GM18868 (cell line): ENCODE measurements around the gene PTK7.

Experiments used
- ATAC-seq: cut with Tn5 transposase; IDR thresholded peaks from one replicate; pipeline ENCODE4 v1.9.1; 2021; ENCODE audit warnings: mild to moderate bottlenecking, moderate library complexity; ENCODE audit not compliant: unreplicated experiment

PTK7 gene

GRCh38 chr6:43142101-43142500, 66.0 kb downstream of the PTK7 start:
- no peak for ATAC-seq

GRCh38 chr6:43143235-43144128, 67.4 kb downstream of the PTK7 start:
- ATAC-seq, result peak; percentile 81

DNA sequence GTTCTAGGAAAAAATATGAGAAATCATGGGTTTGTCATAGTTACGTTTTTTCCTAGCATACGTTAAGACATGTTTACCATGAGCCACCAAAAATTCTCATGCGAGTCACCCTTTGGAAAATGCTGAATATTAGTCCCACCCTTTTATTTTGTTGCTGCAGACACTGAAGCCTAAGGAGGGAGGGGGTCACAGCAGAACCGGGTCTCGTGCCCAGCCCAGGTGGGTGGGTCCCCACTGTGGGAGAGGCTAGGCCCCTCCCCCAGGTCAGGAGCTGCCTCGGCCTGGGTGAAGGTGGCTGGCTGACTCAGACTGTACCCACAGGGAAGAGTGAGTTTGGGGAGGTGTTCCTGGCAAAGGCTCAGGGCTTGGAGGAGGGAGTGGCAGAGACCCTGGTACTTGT, 68.8 kb downstream of the PTK7 start:
- no peak for ATAC-seq

- ATAC-seq, result no peak
These were observed 70.1 kb downstream of the PTK7 start for GRCh38 chr6:43146261-43146660.

DNA sequence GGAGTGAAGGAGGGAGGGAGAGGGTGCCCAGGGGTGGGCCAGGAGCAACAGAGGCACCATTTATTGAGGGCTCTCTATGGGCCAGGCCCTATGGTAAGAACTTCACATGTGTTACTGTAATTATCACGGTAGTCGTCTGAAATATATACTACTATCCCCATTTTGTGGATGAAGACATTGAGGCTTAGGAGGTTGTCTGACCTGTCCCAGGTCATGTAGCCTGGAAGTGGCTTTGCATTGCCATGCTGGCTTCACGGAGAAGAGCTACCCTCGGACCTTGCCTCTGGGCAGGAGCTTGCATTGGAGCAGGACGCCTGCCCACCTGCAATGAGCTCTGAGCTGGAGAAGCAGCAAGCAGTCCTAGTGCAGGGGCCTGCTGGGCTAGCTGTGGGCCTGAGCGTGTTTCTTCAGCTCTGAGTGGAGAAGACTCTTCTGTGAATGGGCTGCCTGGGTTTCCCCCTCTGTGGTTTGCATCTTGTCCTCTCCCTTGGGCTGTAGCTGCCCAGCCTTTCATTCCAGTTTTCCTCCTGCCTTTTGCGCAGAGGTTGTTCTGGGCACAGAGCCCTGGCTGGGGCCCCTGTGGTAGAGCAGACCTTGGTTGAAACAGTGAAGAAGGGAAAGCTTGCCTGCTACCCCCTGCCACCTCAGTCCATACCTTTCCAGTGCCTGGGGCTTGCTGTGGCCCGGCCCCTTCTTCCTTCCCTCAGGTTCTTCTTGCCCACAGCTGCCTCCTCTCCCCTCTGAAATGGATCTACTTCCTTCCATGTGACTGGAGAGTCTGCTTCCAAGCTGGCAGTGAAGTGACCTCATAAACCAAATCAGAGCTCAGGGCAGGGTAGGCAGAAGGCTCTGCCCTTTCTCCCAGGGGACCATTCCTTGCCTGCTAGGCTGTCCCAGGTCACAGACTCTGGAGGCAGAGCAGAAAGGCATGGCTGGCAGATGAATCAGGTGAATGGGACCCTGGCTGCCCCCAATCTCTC, 70.9 kb downstream of the PTK7 start:
- no peak for ATAC-seq

DNA sequence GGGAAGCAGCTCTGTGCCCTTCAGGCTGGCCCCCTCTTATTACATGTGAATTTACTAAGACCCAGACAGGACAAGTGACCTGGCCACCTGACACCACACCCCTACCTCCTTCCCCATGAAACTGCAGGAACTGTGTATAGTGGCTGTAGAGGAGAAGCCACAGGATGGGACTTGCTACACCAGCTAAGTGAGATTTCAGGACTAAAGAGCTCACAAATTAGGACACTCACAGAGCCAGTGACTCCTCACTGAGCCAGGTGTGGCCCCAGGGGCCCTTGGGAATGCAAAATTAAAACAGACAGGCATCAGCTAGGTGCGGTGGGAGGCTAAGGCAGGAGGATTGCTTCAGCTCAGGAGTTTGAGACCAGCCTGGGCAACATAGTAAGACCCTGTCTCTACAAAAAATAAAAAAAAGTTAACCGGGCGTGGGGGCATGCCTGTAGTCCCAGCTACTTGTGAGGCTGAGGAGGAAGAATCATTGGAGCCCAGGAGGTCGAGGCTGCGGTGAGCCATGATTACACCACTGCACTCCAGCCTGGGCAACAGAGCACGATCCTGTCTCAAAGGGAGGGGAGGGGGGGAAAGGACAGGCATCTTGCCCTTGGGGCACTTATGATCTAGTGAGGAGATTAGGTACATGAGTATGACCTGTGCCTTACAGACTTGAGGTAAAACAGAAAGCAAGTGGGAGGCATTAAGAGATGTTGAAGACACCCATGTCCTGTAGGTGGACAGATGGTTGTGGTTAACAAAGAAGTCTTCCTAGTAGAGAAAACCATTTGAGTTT, 71.8 kb downstream of the PTK7 start:
- no peak for ATAC-seq

- no peak for ATAC-seq
These were observed 73.2 kb downstream of the PTK7 start for GRCh38 chr6:43149265-43149664.

- no peak for ATAC-seq
These were observed 74.1 kb downstream of the PTK7 start for GRCh38 chr6:43150051-43150751.

DNA sequence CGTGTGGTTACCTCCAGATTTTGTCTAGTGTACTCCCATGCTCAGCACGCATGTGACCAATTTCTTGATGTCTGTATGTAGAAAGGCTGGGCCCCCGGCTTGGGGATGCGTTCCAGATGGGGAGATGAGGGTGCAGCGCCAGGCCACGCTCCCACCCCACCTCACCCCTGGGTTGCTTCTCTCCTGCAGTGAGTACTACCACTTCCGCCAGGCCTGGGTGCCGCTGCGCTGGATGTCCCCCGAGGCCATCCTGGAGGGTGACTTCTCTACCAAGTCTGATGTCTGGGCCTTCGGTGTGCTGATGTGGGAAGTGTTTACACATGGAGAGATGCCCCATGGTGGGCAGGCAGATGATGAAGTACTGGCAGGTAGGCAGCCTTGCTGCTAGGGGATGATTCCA, 83.5 kb downstream of the PTK7 start:
- no peak for ATAC-seq

DNA sequence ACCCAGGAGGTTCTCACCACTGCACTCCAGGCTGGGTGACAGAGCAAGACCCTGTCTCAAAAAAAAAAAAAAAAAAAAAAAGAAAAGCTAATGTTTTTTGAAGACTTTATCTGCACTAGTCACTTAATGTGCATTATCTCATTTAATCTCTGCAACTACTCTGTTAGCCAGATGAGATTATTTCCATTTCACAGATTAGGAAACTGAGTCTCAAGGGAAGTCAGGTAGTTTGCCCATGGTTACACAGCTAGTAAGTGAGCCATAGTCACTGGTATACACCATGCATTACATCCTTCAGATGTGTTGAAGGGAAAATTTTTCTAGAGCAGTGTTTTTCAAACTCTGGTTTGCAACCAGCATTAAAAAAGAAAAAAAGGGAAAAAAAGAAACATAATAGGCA, 87.8 kb downstream of the PTK7 start:
- ATAC-seq, result no peak

DNA sequence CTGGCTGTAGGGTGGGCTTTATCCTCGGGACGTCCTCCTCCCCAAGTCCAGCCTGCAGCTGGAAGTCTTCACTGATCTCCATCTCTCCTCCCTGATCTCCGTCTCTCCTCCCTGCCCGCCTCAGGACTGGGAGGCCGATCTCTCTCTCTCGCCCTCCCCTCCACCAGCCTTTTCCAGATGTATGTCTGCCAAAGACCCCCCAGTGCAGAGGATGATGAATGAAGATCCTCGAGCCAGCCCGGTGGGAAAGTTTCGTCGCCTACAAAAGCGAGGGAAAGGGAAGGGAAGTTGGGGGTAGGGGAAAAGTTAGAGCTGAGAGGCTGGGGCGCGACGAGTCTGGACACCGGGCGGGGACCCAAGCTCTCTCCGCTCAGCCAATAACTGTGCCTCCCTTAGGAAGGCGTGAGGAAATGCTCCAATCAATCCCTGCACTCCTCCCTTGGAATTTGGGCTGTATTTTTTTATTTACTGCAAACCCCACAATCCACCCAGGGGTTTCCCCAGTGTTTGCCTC, 94.4 kb downstream of the PTK7 start:
- ATAC-seq, result no peak

DNA sequence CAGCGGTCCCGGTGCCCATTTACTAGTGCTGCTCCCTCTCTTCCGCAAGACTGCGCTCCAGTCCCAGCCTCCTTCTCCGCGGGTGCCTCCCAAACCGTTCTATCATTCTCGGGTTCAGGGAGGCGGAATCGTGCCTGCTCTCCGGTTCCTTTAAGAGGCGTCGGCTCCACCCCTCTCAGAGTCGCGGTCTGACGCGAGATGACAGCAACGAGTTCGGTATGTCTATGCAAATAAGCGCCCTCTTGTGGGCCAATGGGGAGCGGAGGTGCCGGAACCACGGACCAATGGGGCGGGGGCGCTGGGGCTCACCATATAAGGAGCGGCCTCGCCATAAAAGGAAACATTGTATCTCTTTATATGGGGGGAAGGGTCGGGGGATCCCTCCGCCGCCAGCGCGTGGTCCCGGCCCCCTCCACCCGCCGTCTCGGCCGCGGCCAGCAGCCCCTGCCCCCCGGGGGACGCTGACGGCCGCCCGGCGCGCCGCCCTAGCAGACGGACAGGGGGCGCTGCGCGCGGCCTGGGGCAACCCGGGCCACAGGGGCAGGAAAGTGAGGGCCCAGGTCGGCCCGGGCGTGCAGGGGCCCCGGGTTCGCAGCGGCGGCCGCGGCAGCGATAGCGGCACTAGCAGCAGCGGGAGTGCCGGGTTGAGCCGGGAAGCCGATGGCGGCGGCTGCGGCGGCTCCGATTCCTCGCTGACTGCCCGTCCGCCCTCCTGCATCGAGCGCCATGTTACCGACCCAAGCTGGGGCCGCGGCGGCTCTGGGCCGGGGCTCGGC, 95.0 kb downstream of the PTK7 start, which contains the start of gene SRF:
SRF (plus strand) TSS at position 339 of the 776 bp plus-strand sequence; CDS start at position 727, 388 bp downstream.
- peak; percentile 58 for ATAC-seq

DNA sequence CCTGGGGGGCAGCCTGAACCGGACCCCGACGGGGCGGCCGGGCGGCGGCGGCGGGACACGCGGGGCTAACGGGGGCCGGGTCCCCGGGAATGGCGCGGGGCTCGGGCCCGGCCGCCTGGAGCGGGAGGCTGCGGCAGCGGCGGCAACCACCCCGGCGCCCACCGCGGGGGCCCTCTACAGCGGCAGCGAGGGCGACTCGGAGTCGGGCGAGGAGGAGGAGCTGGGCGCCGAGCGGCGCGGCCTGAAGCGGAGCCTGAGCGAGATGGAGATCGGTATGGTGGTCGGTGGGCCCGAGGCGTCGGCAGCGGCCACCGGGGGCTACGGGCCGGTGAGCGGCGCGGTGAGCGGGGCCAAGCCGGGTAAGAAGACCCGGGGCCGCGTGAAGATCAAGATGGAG, 95.6 kb downstream of the PTK7 start:
- ATAC-seq, result no peak

DNA sequence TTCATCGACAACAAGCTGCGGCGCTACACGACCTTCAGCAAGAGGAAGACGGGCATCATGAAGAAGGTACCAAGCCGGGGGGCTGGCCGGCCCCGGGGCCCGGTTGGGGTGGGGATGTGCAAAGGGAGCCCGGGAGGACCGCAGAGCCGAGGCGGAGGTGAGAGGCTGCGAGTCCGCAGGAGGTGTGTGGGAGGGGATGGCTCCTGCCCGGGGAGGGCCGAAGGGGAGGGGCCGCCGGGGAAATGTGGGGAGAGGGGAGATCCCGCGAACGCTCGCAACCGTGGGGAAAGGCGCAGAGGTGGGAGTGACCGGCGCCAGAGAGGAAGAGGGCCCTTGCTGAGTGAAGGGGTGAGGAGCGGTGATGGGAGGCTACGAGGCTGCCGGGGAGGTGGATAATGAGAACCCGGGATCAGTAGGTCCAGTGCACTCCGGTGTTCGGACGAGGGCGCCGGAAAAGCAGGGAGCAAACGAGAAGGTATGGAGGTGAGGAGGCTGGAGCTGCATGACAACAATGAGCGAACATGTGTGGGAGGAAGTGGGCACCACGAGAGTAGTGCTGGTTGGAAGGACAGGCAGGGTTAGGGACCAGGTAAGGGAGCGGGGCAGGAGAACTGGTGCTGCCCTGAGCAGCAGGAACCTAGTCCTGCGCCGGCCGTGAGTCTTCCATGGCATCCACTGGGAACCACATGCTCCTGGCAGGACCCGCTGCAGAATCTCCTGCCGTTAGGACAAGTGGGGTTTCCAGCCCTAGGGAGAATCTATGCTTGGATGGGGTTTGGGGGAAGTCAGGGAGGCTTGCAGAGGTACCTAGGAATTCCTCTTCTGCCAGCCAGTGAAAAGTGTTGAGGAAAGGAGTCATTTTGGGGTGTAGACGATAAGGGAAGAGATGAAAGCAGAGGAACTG, 96.2 kb downstream of the PTK7 start:
- no peak for ATAC-seq

DNA sequence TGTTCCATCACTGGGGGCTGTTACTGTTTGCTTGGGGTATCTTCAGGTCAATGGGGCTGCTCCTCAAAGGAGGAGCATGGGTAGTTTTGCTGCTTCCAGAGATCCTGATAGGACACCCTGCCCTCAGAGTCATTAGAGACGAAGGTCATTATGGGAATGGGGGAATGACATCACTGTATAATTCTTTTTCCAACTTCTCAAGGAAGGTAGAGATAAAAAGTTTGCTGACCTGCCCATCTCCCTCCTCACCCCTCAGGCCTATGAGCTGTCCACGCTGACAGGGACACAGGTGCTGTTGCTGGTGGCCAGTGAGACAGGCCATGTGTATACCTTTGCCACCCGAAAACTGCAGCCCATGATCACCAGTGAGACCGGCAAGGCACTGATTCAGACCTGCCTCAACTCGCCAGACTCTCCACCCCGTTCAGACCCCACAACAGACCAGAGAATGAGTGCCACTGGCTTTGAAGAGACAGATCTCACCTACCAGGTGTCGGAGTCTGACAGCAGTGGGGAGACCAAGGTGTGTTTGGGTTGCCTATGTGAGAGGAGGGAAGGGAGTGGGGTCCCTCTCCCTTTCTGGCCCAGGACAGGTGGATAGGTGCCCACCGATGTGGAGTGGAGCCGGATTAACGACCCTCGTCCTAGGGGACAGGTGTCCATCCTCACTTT, 97.6 kb downstream of the PTK7 start:
- no peak for ATAC-seq

DNA sequence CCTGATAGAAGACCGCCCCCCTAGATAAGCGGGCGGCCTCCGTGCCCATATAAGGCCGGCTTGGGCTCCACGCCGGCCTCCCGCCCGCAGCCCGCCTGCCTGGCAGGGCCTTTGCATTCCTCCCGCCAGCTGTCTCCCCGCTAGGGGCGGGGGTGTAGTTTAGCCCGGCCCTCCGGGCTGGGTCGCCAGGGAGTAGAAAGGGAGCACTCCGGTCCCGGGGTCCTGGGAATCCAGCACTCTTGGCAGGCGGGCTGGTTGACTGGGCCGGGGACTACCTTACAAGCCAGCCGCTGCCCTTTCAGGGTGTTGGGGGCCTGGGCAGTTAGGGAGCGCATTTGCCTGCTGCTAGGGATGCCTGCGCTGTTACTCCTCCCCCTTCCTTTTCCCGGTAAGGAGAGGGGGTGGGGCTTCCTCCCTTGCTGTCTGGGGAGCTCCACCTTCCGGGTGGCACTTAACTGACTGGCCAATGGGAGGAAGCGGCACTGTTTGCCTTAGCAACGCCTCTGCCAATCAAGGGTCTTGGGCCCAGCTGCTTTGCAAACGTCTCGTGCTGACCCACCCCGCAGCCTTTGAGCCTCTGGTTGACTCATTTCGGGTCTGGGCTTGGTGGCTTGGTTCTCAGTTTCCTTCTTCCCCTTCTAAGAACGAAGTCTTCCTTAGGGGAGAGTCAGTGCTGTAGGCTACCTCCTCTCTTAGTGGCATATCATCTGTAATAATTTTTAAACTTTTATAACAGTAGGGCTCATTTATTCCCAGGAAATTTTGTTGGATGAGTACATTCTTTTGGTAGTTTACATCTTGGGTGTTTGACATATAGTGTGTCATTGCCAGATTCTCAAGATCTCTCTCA, 98.4 kb downstream of the PTK7 start:
- peak; percentile 73 for ATAC-seq
